Measurements from ENCODE around the gene CYP2A6. TPM values are rescaled to one million over a fixed set of nuclear protein-coding genes. Genes with fewer than 3 reads are reported as not detected.

The CYP2A6 gene, protein sequence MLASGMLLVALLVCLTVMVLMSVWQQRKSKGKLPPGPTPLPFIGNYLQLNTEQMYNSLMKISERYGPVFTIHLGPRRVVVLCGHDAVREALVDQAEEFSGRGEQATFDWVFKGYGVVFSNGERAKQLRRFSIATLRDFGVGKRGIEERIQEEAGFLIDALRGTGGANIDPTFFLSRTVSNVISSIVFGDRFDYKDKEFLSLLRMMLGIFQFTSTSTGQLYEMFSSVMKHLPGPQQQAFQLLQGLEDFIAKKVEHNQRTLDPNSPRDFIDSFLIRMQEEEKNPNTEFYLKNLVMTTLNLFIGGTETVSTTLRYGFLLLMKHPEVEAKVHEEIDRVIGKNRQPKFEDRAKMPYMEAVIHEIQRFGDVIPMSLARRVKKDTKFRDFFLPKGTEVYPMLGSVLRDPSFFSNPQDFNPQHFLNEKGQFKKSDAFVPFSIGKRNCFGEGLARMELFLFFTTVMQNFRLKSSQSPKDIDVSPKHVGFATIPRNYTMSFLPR
- not detected in 2 replicates for total RNA-seq

DNA sequence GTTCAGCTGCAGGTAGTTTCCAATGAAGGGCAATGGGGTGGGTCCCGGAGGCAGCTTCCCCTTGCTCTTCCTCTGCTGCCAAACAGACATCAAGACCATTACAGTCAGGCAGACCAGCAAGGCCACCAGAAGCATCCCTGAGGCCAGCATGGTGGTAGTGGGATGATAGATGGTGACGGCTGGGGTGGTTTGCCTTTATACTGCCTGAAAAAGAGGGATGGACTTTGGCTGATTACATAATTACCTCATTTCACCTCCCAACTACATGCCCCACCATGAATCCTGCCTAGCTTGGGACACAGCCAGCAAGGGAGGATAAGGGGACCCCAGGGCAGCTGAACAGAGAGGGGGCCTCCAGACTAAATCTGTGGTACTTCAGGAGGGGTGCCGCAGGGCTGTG is at the start of gene CYP2A6:
Gene CYP2A6 (minus strand): TSS at position 171 of the 400 bp plus-strand sequence. CDS start 21 bp downstream, at position 150.

DNA sequence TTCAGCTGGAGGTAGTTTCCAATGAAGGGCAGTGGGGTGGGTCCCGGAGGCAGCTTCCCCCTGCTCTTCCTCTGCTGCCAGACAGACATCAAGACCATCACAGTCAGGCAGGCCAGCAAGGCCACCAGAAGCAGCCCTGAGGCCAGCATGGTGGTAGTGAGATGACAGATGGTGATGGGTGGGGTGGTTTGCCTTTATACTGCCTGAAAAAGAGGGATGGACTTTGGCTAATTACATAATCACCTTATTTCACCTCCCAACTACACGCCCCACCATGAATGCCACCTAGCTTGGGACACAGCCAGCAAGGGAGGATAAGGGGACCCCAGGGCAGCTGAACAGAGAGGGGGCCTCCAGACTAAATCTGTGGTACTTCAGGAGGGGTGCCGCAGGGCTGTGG is 31.8 kb upstream of the CYP2A6 start, which contains the start of gene CYP2A7:
Gene CYP2A7 (minus strand): TSS at position 170 of the 400 bp plus-strand sequence. CDS start 21 bp downstream, at position 149.

GRCh38 chr19:40798683-40799557 is 51.3 kb downstream of the CYP2A6 start, which contains the start of gene EGLN2:
Gene EGLN2, plus strand, starts transcription at chr19:40799191. Its CDS starts 1,382 bp downstream, at chr19:40800573.

Other genes with a start within 250 kb of the CYP2A6 start
- gene LTBP4, start 249.1 kb downstream of the CYP2A6 start, total RNA-seq, result 20.7 and 36.0 TPM in 2 replicates
- gene NUMBL, start 159.8 kb downstream of the CYP2A6 start, total RNA-seq, result 30.7 and 45.9 TPM in 2 replicates
- 29.0 and 37.1 TPM in 2 replicates for gene COQ8B, start 133.6 kb downstream of the CYP2A6 start, total RNA-seq
- gene ITPKC, start 133.3 kb downstream of the CYP2A6 start, total RNA-seq, result 10.0 and 17.3 TPM in 2 replicates
- gene ACTMAP, start 100.0 kb downstream of the CYP2A6 start, total RNA-seq, result 0.98 and 1.1 TPM in 2 replicates
- 42.3 and 62.4 TPM in 2 replicates for gene SNRPA, start 99.2 kb downstream of the CYP2A6 start, total RNA-seq
- 0.37 TPM in 1 of 2 replicates, not detected in the other for gene MIA, start 74.9 kb downstream of the CYP2A6 start, total RNA-seq
- 10.0 and 12.9 TPM in 2 replicates for gene RAB4B, start 72.2 kb downstream of the CYP2A6 start, total RNA-seq
- 72.0 and 73.5 TPM in 2 replicates for gene EGLN2, start 51.3 kb downstream of the CYP2A6 start, total RNA-seq
- not detected in 2 replicates for gene CYP2A7, start 31.8 kb upstream of the CYP2A6 start, total RNA-seq
- gene CYP2B6, start 140.8 kb upstream of the CYP2A6 start, total RNA-seq, result not detected in 2 replicates
- gene CYP2A13, start 238.0 kb upstream of the CYP2A6 start, total RNA-seq, result not detected in 2 replicates